Heart left ventricle (tissue), 16 donors: ENCODE results near the gene RAB3D. TPM values are rescaled to one million over a fixed set of nuclear protein-coding genes. Genes with fewer than 3 reads are reported as not detected.
"Not testable (repeated sequence)": the region's sequence is repeated elsewhere in the genome, so short reads cannot be mapped to it uniquely, and the experiment has no call there.

Experiments
- ATAC-seq, 4 donors: fragments of 200-7000 bp; cut with Tn5 transposase; one replicate each; pipeline ENCODE4 v1.9.1; 2020 to 2022; ENCODE audit warnings: moderate library complexity in 4 of 4, mild to moderate bottlenecking in 3 of 4, moderate number of reproducible peaks in 1 of 4
- DNase-seq, 5 donors: peaks; one replicate each; pipeline ENCODE4 v3.0.0-alpha.2; 2020
- H3K27ac ChIP-seq, 12 donors: fragments of 200-600 bp; sonication (generic) in 4 of 12; one replicate each; pipeline versions ENCODE4 v1.5.0 to v1.8.0; 2016 to 2022; ENCODE audit warnings: mild to moderate bottlenecking in 2 of 12
- H3K27me3 ChIP-seq, 9 donors: fragments of 200-600 bp; sonication (generic) in 2 of 9; one replicate each; pipeline versions ENCODE4 v1.5.1 to v1.8.0; 2016 to 2022; ENCODE audit warnings: mild to moderate bottlenecking in 3 of 9
- H3K36me3 ChIP-seq, 9 donors: fragments of 200-600 bp; sonication (generic) in 2 of 9; one replicate each; pipeline versions ENCODE4 v1.5.0 to v1.8.0; 2018 to 2022; ENCODE audit warnings: mild to moderate bottlenecking in 2 of 9
- H3K4me1 ChIP-seq, 12 donors: fragments of 200-600 bp; sonication (generic) in 4 of 12; one replicate each; pipeline versions ENCODE4 v1.5.0 to v1.8.0; 2016 to 2022; ENCODE audit warnings: mild to moderate bottlenecking in 3 of 12
- H3K4me3 ChIP-seq, 12 donors: fragments of 200-600 bp; sonication (generic) in 4 of 12; one replicate each; pipeline versions ENCODE4 v1.5.0 to v1.8.0; 2017 to 2022; ENCODE audit warnings: mild to moderate bottlenecking in 9 of 12, moderate library complexity in 4 of 12
- H3K9me3 ChIP-seq, 12 donors: fragments of 200-600 bp; sonication (generic) in 4 of 12; one replicate each; pipeline versions ENCODE4 v1.5.0 to v1.8.0; 2016 to 2022; ENCODE audit warnings: mild to moderate bottlenecking in 1 of 12
- CTCF ChIP-seq, 12 donors: fragments of 200-600 bp; sonication (generic) in 4 of 12; IDR thresholded peaks; one replicate each; pipeline versions ENCODE4 v1.5.0 to v1.8.0; 2018 to 2022; ENCODE audit warnings: antibody characterized with exemption in 12 of 12, mild to moderate bottlenecking in 5 of 12
- POLR2A ChIP-seq, 2 donors: fragments of 450-650 bp; IDR thresholded peaks; one replicate each; pipeline ENCODE4 v1.6.1; 2017; ENCODE audit warnings: antibody characterized with exemption in 2 of 2, mild to moderate bottlenecking in 2 of 2, moderate library complexity in 2 of 2
- WGBS, 4 donors: extraction: QIAGEN DNeasy Blood & Tissue Kit in 2 of 4; methylation state at CpG; one replicate each; pipeline versions ENCODE4 v1.1.5 to v1.1.7; 2013 to 2018; 5-methylcytosine and 5-hydroxymethylcytosine counted together
- intact Hi-C, 10 donors: fragments of 100-400 bp; cut with DNase I; formaldehyde crosslinking; loops; one replicate each; pipeline versions ENCODE4 v1.11.1 to v1.14.2; 2022
- polyA plus RNA-seq, 2 donors: library from polyadenylated mRNA; stranded (reverse); fragments of 200-250 nt; gene quantifications; one replicate each; pipeline ENCODE4 v1.2.3, GENCODE V29; 2013
- total RNA-seq, 9 donors: library from RNA; depleted of rRNA in 2 of 9; stranded (reverse); fragments of >200 nt in 2 of 9; fragmentation: NEBNext Ultra II Directional in 3 of 9; extraction: Animal tissue kit (Norgen Biotek cat#: 25700) in 3 of 9; gene quantifications; one replicate each; pipeline versions ENCODE4 v1.1.0 to v1.2.4, GENCODE V29; 2016 to 2023
- donor health status: ischemic (EF 13 %, LVEDD 7.1; RV severe dilation, severe dysfunction).
- donor health status: healthy with polysubstance abuse.
- donor health status: DM: no; HTN: yes; CAD: no.
- donor health status: DM: no; HTN: no; CAD: no.
- donor health status: ischemic (EF 25% LVEDD 6.9; RV normal size, moderate dysfunction).
- donor health status: ischemic (EF 25% LVEDD 5.7; RV mildly dilated, moderate dysfunction).
- donor health status: healthy.
- donor health status: DM: yes; HTN: yes; CAD: no.
- donor health status: ischemic (EF 35%, LVEDD 5.7; RV mildly dilated, moderate dysfunction).
- donor health status: nonischemic (EF 11% LVEDD 7.7; RV severe dilation, severe dysfunction).
- donor health status: DM: yes; HTN: yes; CAD: no.
- donor health status: PGD.
- donor health status: ischemic (EF 29% LVEDD 5.4; RV normal size, mild dysfunction).
- donor health status: nonischemic (EF 23%, LVEDD 6.1; RV moderate dilation, normal function).

RAB3D gene
- total and polyA plus RNA-seq, 11 donors, result 2.5 to 15.1 (median 7.2) TPM

- peak; percentile 92 to 97 (median 97) for DNase-seq
- 6 to 9% (median 8%) methylated on average over 35 to 62 of the region's 62 CpGs for WGBS, 4 donors
- H3K9me3 ChIP-seq, result no peaks in the 10 kb centered on the region
These were observed 16.0 kb upstream of the RAB3D start, which contains the start of gene PLPPR2 for GRCh38 chr19:11355160-11356073. TSS of gene PLPPR2 (plus strand) at chr19:11355432. CDS start at chr19:11357674, 2,242 bp downstream.

GRCh38 chr19:11354102-11354501 is 14.6 kb upstream of the RAB3D start:
- H3K4me3 ChIP-seq, H3K9me3 ChIP-seq, H3K27ac ChIP-seq, H3K27me3 ChIP-seq, H3K36me3 ChIP-seq, ATAC-seq, intact Hi-C loops, DNase-seq: not testable (repeated sequence)
- peaks cover 0 to 15% (median 0%) of the 10 kb centered on the region in 12 donors for H3K4me1 ChIP-seq
- WGBS, 4 donors, result 95 to 97% (median 96%) methylated on average over 4 of the region's 4 CpGs

More at GRCh38 chr19:11355160-11356073, 16.0 kb upstream of the RAB3D start, which contains the start of gene PLPPR2:
- intact Hi-C loops, result no loop called here
- Histone ChIP-seq H3K4me3 (peak within 1 kb of the TSS; percentile 55 to 87 (median 66)), H3K27ac (peak within 1 kb of the TSS in 9 of 12 donors; percentile 46 to 85 (median 57)), H3K4me1 (peaks cover 0 to 15% (median 0%) of the 10 kb centered on the region in 12 donors), H3K27me3 (no peaks in the 10 kb centered on the region), H3K36me3 (peaks cover 0 to 17% (median 0%) of the 10 kb centered on the region in 9 donors)
- ATAC-seq, result peak; percentile 81 to 97 (median 96)
- TF ChIP-seq POLR2A (IDR thresholded peaks at IDR 0.05) (peak in 1 of 2 donors; percentile 77), CTCF (IDR thresholded peaks at IDR 0.05) (no peak)

GRCh38 chr19:11349171-11349570 is 9.7 kb upstream of the RAB3D start:
- ATAC-seq, result no peak
- 87 to 93% (median 93%) methylated on average over 4 of the region's 4 CpGs for WGBS, 4 donors
- H3K36me3 ChIP-seq, result no peaks in the 10 kb centered on the region
- intact Hi-C loops, result loop anchor here in 2 of 10 donors (5.0 kb wide), 2 partner anchors 33 to 57 kb away; partner anchors contain the start of gene EPOR (in 1 of the 2)
- peaks cover 0 to 10% (median 0%) of the 10 kb centered on the region in 12 donors for H3K9me3 ChIP-seq
- no peaks in the 10 kb centered on the region for H3K27me3 ChIP-seq
- no peak overlapping the region for H3K27ac ChIP-seq
- H3K4me3 ChIP-seq, result no peak overlapping the region
- DNase-seq, result no peak
- H3K4me1 ChIP-seq, result peaks cover 0 to 26% (median 20%) of the 10 kb centered on the region in 12 donors
- TF ChIP-seq CTCF (IDR thresholded peaks at IDR 0.05) (no peak), POLR2A (IDR thresholded peaks at IDR 0.05) (no peak)

GRCh38 chr19:11347546-11348039 is 8.1 kb upstream of the RAB3D start:
- intact Hi-C loops, result loop anchor here in 2 of 10 donors (5.0 kb wide), 2 partner anchors 35 to 55 kb away; partner anchors contain the start of gene EPOR (in 1 of the 2)
- H3K27ac ChIP-seq, result peak overlapping the region in 1 of 12 donors; percentile 92
- ATAC-seq (no peak), DNase-seq (no peak)
- no peaks in the 10 kb centered on the region for H3K27me3 ChIP-seq
- H3K4me1 ChIP-seq, result peaks cover 0 to 32% (median 22%) of the 10 kb centered on the region in 12 donors
- peaks cover 0 to 10% (median 0%) of the 10 kb centered on the region in 12 donors for H3K9me3 ChIP-seq
- no peak overlapping the region for H3K4me3 ChIP-seq
- H3K36me3 ChIP-seq, result peaks cover 0 to 10% (median 0%) of the 10 kb centered on the region in 9 donors
- TF ChIP-seq CTCF (IDR thresholded peaks at IDR 0.05) (no peak), POLR2A (IDR thresholded peaks at IDR 0.05) (no peak)
- 77 to 86% (median 80%) methylated on average over 4 to 7 of the region's 7 CpGs for WGBS, 4 donors
